ENCODE results near the gene WARS2. TPM values are rescaled to one million over a fixed set of nuclear protein-coding genes. Genes with fewer than 3 reads are reported as not detected.

Gene WARS2
- total RNA-seq, 1 experiment from 2014 or later: 21.2 TPM

GRCh38 chr1:119150150-119150549 is 9.7 kb upstream of the WARS2 start:
- H3K4me1 ChIP-seq (ENCODE audit: low read length): no peaks in the 10 kb centered on the region
- no peaks in the 10 kb centered on the region for H3K9me3 ChIP-seq (ENCODE audit: low read length)

GRCh38 chr1:119147661-119148090 is 7.2 kb upstream of the WARS2 start:
- no peak overlapping the region for H3K4me2 ChIP-seq (ENCODE audit: low read depth, low read length, poor library complexity, severe bottlenecking)
- DNase-seq: no peak

More at GRCh38 chr1:119150150-119150549, 9.7 kb upstream of the WARS2 start:
- Histone ChIP-seq H3K4me2 (ENCODE audit: low read depth, low read length, poor library complexity, severe bottlenecking) (no peak overlapping the region), H3K27me3 (ENCODE audit: low read length) (no peaks in the 10 kb centered on the region), H3K79me2 (ENCODE audit: low read length) (no peaks in the 10 kb centered on the region), H4K20me1 (ENCODE audit: insufficient read depth, low read depth, low read length) (no peaks in the 10 kb centered on the region), H3K9ac (ENCODE audit: low read length) (no peak overlapping the region), H2AFZ (ENCODE audit: low read length) (no peak overlapping the region), H3K9me2 (replicated peaks; ENCODE audit: insufficient read depth, low read length) (no peaks in the 10 kb centered on the region), H3K27ac (ENCODE audit: low read length) (no peak overlapping the region), H3K36me3 (ENCODE audit: insufficient read depth, low read length) (no peaks in the 10 kb centered on the region; the same call in 1 of the 2 replicates), H3K4me3 (ENCODE audit: low read length) (no peak overlapping the region)
- DNase-seq: no peak

GRCh38 chr1:119146466-119146865 is 6.0 kb upstream of the WARS2 start:
- no peaks in the 10 kb centered on the region; the same call in 1 of the 2 replicates for H3K36me3 ChIP-seq (ENCODE audit: insufficient read depth, low read length)
- H3K9me3 ChIP-seq (ENCODE audit: low read length): no peaks in the 10 kb centered on the region
- H3K79me2 ChIP-seq (ENCODE audit: low read length): peaks cover 14% of the 10 kb centered on the region
- H3K4me1 ChIP-seq (ENCODE audit: low read length): peaks cover 12% of the 10 kb centered on the region
- no peak overlapping the region for H3K9ac ChIP-seq (ENCODE audit: low read length)
- no peak for DNase-seq
- H4K20me1 ChIP-seq (ENCODE audit: insufficient read depth, low read depth, low read length): no peaks in the 10 kb centered on the region
- no peaks in the 10 kb centered on the region for H3K27me3 ChIP-seq (ENCODE audit: low read length)
- H3K27ac ChIP-seq (ENCODE audit: low read length): no peak overlapping the region
- H3K9me2 ChIP-seq (replicated peaks; ENCODE audit: insufficient read depth, low read length): no peaks in the 10 kb centered on the region
- no peak overlapping the region for H2AFZ ChIP-seq (ENCODE audit: low read length)
- no peak overlapping the region for H3K4me3 ChIP-seq (ENCODE audit: low read length)
- H3K4me2 ChIP-seq (ENCODE audit: low read depth, low read length, poor library complexity, severe bottlenecking): no peak overlapping the region

More at GRCh38 chr1:119147661-119148090, 7.2 kb upstream of the WARS2 start:
- Histone ChIP-seq H3K9me3 (ENCODE audit: low read length) (no peaks in the 10 kb centered on the region), H3K9ac (ENCODE audit: low read length) (no peak overlapping the region), H3K79me2 (ENCODE audit: low read length) (peaks cover 2% of the 10 kb centered on the region), H4K20me1 (ENCODE audit: insufficient read depth, low read depth, low read length) (no peaks in the 10 kb centered on the region), H3K27me3 (ENCODE audit: low read length) (no peaks in the 10 kb centered on the region), H3K4me3 (ENCODE audit: low read length) (no peak overlapping the region), H3K9me2 (replicated peaks; ENCODE audit: insufficient read depth, low read length) (no peaks in the 10 kb centered on the region), H3K27ac (ENCODE audit: low read length) (no peak overlapping the region), H3K4me1 (ENCODE audit: low read length) (peaks cover under 1% of the 10 kb centered on the region; the same call in 1 of the 2 replicates), H2AFZ (ENCODE audit: low read length) (no peak overlapping the region), H3K36me3 (ENCODE audit: insufficient read depth, low read length) (no peaks in the 10 kb centered on the region; the same call in 1 of the 2 replicates)

- Histone ChIP-seq H3K27ac (ENCODE audit: low read length) (no peak overlapping the region), H3K9ac (ENCODE audit: low read length) (no peak overlapping the region), H3K4me3 (ENCODE audit: low read length) (no peak overlapping the region), H3K9me3 (ENCODE audit: low read length) (no peaks in the 10 kb centered on the region), H3K36me3 (ENCODE audit: insufficient read depth, low read length) (no peaks in the 10 kb centered on the region), H2AFZ (ENCODE audit: low read length) (no peak overlapping the region), H3K9me2 (replicated peaks; ENCODE audit: insufficient read depth, low read length) (no peaks in the 10 kb centered on the region; the same call in 1 of the 2 replicates), H3K4me2 (ENCODE audit: low read depth, low read length, poor library complexity, severe bottlenecking) (no peak overlapping the region), H4K20me1 (ENCODE audit: insufficient read depth, low read depth, low read length) (no peaks in the 10 kb centered on the region), H3K4me1 (ENCODE audit: low read length) (peaks cover 20% of the 10 kb centered on the region), H3K79me2 (ENCODE audit: low read length) (peaks cover 24% of the 10 kb centered on the region), H3K27me3 (ENCODE audit: low read length) (no peaks in the 10 kb centered on the region)
- DNase-seq: no peak
Observed at GRCh38 chr1:119144813-119145212, 4.4 kb upstream of the WARS2 start.

GRCh38 chr1:119143706-119144105 is 3.3 kb upstream of the WARS2 start:
- H3K9me3 ChIP-seq (ENCODE audit: low read length): no peaks in the 10 kb centered on the region
- no peak overlapping the region for H2AFZ ChIP-seq (ENCODE audit: low read length)
- H3K27ac ChIP-seq (ENCODE audit: low read length): no peak overlapping the region
- no peaks in the 10 kb centered on the region; the same call in 1 of the 2 replicates for H3K9me2 ChIP-seq (replicated peaks; ENCODE audit: insufficient read depth, low read length)
- no peaks in the 10 kb centered on the region for H4K20me1 ChIP-seq (ENCODE audit: insufficient read depth, low read depth, low read length)
- H3K9ac ChIP-seq (ENCODE audit: low read length): no peak overlapping the region
- peaks cover 31% of the 10 kb centered on the region for H3K4me1 ChIP-seq (ENCODE audit: low read length)
- H3K36me3 ChIP-seq (ENCODE audit: insufficient read depth, low read length): no peaks in the 10 kb centered on the region
- no peak for DNase-seq
- H3K79me2 ChIP-seq (ENCODE audit: low read length): peaks cover 35% of the 10 kb centered on the region
- H3K27me3 ChIP-seq (ENCODE audit: low read length): no peaks in the 10 kb centered on the region
- no peak overlapping the region for H3K4me3 ChIP-seq (ENCODE audit: low read length)
- H3K4me2 ChIP-seq (ENCODE audit: low read depth, low read length, poor library complexity, severe bottlenecking): no peak overlapping the region

GRCh38 chr1:119141660-119142059 is 1.2 kb upstream of the WARS2 start:
- Histone ChIP-seq H3K9me3 (ENCODE audit: low read length) (no peaks in the 10 kb centered on the region), H3K27ac (ENCODE audit: low read length) (no peak overlapping the region), H3K9ac (ENCODE audit: low read length) (peak overlapping the region; percentile 91), H3K9me2 (replicated peaks; ENCODE audit: insufficient read depth, low read length) (no peaks in the 10 kb centered on the region; the same call in 1 of the 2 replicates), H2AFZ (ENCODE audit: low read length) (no peak overlapping the region), H4K20me1 (ENCODE audit: insufficient read depth, low read depth, low read length) (no peaks in the 10 kb centered on the region), H3K79me2 (ENCODE audit: low read length) (peaks cover 54% of the 10 kb centered on the region), H3K4me1 (ENCODE audit: low read length) (peaks cover 39% of the 10 kb centered on the region), H3K36me3 (ENCODE audit: insufficient read depth, low read length) (no peaks in the 10 kb centered on the region), H3K27me3 (ENCODE audit: low read length) (no peaks in the 10 kb centered on the region), H3K4me2 (ENCODE audit: low read depth, low read length, poor library complexity, severe bottlenecking) (peak overlapping the region; percentile 100), H3K4me3 (ENCODE audit: low read length) (peak overlapping the region; percentile 87)
- no peak for DNase-seq

GRCh38 chr1:119141020-119141424 is 569 bp upstream of the WARS2 start:
- Histone ChIP-seq H3K79me2 (ENCODE audit: low read length) (peaks cover 60% of the 10 kb centered on the region), H3K27me3 (ENCODE audit: low read length) (no peaks in the 10 kb centered on the region), H3K9me3 (ENCODE audit: low read length) (no peaks in the 10 kb centered on the region), H3K9me2 (replicated peaks; ENCODE audit: insufficient read depth, low read length) (no peaks in the 10 kb centered on the region; the same call in 1 of the 2 replicates), H3K4me3 (ENCODE audit: low read length) (peak overlapping the region; percentile 87), H3K36me3 (ENCODE audit: insufficient read depth, low read length) (no peaks in the 10 kb centered on the region), H3K9ac (ENCODE audit: low read length) (peak overlapping the region; percentile 91), H3K4me1 (ENCODE audit: low read length) (peaks cover 43% of the 10 kb centered on the region), H2AFZ (ENCODE audit: low read length) (0 out of 2 replicates have a peak overlapping the region, but pooled peaks have one; percentile 78), H3K4me2 (ENCODE audit: low read depth, low read length, poor library complexity, severe bottlenecking) (peak overlapping the region; percentile 100), H3K27ac (ENCODE audit: low read length) (peak overlapping the region; percentile 72; the same call in 1 of the 2 replicates), H4K20me1 (ENCODE audit: insufficient read depth, low read depth, low read length) (no peaks in the 10 kb centered on the region)
- peak; percentile 72 for DNase-seq

GRCh38 chr1:119139857-119140176 is 636 bp downstream of the WARS2 start:
- Histone ChIP-seq H3K9me3 (ENCODE audit: low read length) (no peaks in the 10 kb centered on the region), H3K79me2 (ENCODE audit: low read length) (peaks cover 61% of the 10 kb centered on the region), H3K27me3 (ENCODE audit: low read length) (no peaks in the 10 kb centered on the region), H3K9me2 (replicated peaks; ENCODE audit: insufficient read depth, low read length) (no peaks in the 10 kb centered on the region; the same call in 1 of the 2 replicates), H3K36me3 (ENCODE audit: insufficient read depth, low read length) (no peaks in the 10 kb centered on the region), H3K27ac (ENCODE audit: low read length) (peak overlapping the region; percentile 72), H3K9ac (ENCODE audit: low read length) (peak overlapping the region; percentile 91), H3K4me1 (ENCODE audit: low read length) (peaks cover 43% of the 10 kb centered on the region), H3K4me2 (ENCODE audit: low read depth, low read length, poor library complexity, severe bottlenecking) (peak overlapping the region; percentile 100), H4K20me1 (ENCODE audit: insufficient read depth, low read depth, low read length) (no peaks in the 10 kb centered on the region), H2AFZ (ENCODE audit: low read length) (peak overlapping the region; percentile 86), H3K4me3 (ENCODE audit: low read length) (peak overlapping the region; percentile 87)
- DNase-seq: no peak
